ENCODE data around the gene APLP2.
"Not testable (repeated sequence)": the region's sequence is repeated elsewhere in the genome, so short reads cannot be mapped to it uniquely, and the experiment has no call there.

The APLP2 gene

DNA sequence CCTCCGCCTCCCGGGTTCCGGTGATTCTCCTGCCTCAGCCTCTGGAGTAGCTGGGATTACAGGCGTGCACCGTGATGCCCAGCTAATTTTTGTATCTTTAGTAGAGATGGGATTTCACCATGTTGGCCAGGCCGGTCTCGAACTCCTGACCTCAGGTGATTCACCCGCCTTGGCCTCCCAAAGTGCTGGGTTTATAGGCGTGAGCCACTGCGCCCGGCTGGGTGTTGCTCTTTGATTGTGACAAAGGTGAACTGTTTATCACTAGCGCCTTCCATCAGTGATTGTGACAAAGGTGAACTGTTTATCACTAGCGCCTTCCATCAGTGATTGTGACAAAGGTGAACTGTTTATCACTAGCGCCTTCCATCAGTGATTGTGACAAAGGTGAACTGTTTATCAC, 123.9 kb downstream of the APLP2 start:
- DNase-seq (ENCODE audit: low read depth) = not testable (repeated sequence)
